ENCODE measurements around the gene SYT6. TPM values are rescaled to one million over a fixed set of nuclear protein-coding genes. Genes with fewer than 3 reads are reported as not detected.

Gene SYT6
- total RNA-seq, 1 donor from 2014 or later = not detected

Other genes with a start within 250 kb of the SYT6 start
- 25.5 and 31.5 TPM in 2 replicates for gene AP4B1, start 249.1 kb downstream of the SYT6 start, total RNA-seq
- 4.9 and 8.1 TPM in 2 replicates for gene DCLRE1B, start 248.5 kb downstream of the SYT6 start, total RNA-seq
- 23.9 and 33.6 TPM in 2 replicates for gene HIPK1, start 224.5 kb downstream of the SYT6 start, total RNA-seq
- gene OLFML3, start 174.4 kb downstream of the SYT6 start, total RNA-seq = 4.1 and 8.6 TPM in 2 replicates